Stomach smooth muscle (tissue), 2 donors: ENCODE results near the gene LONP2.

Source experiments
- H3K27ac ChIP-seq: one replicate; pipeline ENCODE4 v1.7.0; 2013; ENCODE audit warnings: mild to moderate bottlenecking, low read length, inconsistent platforms
- H3K27me3 ChIP-seq, 2 donors: one replicate each; pipeline ENCODE4 v1.7.0; 2013; ENCODE audit warnings: low read length in 2 of 2; ENCODE audit not compliant: insufficient read depth in 2 of 2, control insufficient read depth in 1 of 2
- H3K36me3 ChIP-seq, 2 donors: one replicate each; pipeline ENCODE4 v1.7.0; 2013; ENCODE audit warnings: low read length in 2 of 2; ENCODE audit not compliant: control insufficient read depth in 2 of 2, insufficient read depth in 2 of 2
- H3K4me1 ChIP-seq: one replicate; pipeline ENCODE4 v1.7.0; 2013; ENCODE audit warnings: low read length; ENCODE audit not compliant: control insufficient read depth, insufficient read depth
- H3K4me3 ChIP-seq, 2 donors: one replicate each; pipeline ENCODE4 v1.7.0; 2013; ENCODE audit warnings: low read length in 2 of 2
- H3K9ac ChIP-seq, 2 donors: one replicate each; pipeline ENCODE4 v1.7.0; 2013; ENCODE audit warnings: low read length in 2 of 2, mild to moderate bottlenecking in 1 of 2
- H3K9me3 ChIP-seq, 2 donors: one replicate each; pipeline ENCODE4 v1.7.0; 2013; ENCODE audit warnings: low read length in 2 of 2; ENCODE audit not compliant: control insufficient read depth in 2 of 2
- donor health status: healthy.
- donor health status: Pancreatic carcinoma.

Gene LONP2

DNA sequence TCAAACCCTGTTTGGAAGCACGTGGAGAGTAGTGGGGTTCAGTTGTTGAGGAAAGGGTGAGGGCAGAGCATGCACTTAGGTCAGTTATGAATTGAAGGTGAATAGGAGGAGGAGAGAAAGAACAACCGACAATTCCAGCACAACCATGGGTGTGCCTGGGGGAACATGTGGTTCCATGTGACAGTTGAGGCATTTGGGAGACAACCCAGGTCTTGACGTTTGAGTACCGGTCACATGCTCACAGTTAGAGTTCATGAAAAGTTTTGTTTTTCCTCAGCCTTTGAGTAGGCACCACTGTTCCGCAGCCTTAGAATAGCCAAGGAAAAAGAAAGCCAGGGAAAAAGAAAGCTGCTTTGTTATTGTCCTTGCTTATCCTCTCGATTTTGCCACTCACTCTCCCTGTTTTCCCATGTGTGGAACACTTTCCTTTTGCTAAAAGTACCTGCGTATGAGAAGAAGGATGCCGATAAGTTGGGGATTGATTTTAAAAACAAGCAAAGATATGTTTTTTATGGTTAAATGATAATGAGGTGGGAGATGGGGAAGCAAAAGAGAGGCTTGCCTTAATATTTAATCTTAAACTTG, 28.8 kb downstream of the LONP2 start:
- Histone ChIP-seq H3K4me3 (no peak overlapping the region), H3K36me3 (peaks cover 5 to 8% of the 10 kb centered on the region in 2 donors), H3K27me3 (no peaks in the 10 kb centered on the region), H3K4me1 (no peaks in the 10 kb centered on the region), H3K9ac (no peak overlapping the region), H3K9me3 (no peaks in the 10 kb centered on the region), H3K27ac (peak overlapping the region; percentile 31)

DNA sequence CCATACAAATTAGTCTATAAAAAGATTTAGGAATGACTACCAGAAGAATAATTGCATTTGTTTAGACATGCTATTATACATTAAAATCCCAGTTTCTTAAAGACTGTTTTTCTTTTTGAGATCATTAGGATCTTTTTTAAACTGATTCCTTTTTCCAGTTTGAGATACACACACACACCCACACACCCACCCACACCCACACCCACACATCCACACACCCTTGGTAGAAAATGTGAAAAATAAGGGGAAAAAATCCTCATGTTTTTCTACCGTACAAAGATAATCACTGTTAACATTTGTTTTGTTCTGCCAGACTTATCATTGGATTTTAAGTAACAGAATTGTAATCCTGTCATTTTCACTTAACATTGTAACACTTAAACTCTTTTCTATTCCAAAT, 30.4 kb downstream of the LONP2 start:
- Histone ChIP-seq H3K27ac (no peak overlapping the region), H3K4me3 (no peak overlapping the region), H3K36me3 (peaks cover 5 to 8% of the 10 kb centered on the region in 2 donors), H3K4me1 (no peaks in the 10 kb centered on the region), H3K9ac (no peak overlapping the region), H3K9me3 (no peaks in the 10 kb centered on the region), H3K27me3 (no peaks in the 10 kb centered on the region)

DNA sequence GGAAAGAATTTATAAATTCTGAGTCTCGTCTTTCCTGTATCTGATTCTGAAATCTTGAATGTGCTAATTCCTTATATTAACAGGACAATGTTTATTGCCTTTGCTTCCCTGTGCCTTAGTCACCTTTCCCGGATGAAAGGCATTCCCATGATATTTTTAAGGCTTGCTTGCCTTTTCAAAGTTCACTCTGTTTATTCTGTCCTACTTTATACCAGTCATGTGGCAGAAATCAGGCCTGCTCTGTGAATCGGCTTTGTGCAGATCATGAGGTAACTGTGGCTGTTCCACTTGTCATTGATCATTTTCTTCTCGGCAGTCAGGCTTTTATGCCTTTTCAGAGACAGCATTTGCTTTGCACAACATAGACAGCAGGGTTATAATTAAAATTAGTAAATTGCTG, 32.0 kb downstream of the LONP2 start:
- no peaks in the 10 kb centered on the region for H3K27me3 ChIP-seq
- no peaks in the 10 kb centered on the region for H3K4me1 ChIP-seq
- peaks cover 0 to 2% of the 10 kb centered on the region in 2 donors for H3K36me3 ChIP-seq
- H3K9me3 ChIP-seq: no peaks in the 10 kb centered on the region
- peak overlapping the region; percentile 24 for H3K27ac ChIP-seq
- H3K4me3 ChIP-seq: no peak overlapping the region
- peak overlapping the region; percentile 1 to 7 for H3K9ac ChIP-seq

DNA sequence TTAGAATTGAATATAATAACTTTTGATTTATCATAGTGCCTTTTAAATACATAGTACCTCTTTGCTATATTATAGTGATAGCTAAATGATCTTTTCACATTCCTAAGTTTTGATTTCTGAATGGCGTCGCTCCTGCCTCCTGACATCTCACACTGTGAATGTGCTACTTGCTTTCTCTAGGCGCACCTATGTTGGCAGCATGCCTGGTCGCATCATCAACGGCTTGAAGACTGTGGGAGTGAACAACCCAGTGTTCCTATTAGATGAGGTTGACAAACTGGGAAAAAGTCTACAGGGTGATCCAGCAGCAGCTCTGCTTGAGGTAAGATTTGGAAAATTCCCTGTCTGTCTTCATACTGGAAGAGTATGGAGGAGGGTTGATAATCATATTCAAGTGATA, 33.1 kb downstream of the LONP2 start:
- Histone ChIP-seq H3K36me3 (no peaks in the 10 kb centered on the region), H3K27ac (no peak overlapping the region), H3K27me3 (no peaks in the 10 kb centered on the region), H3K4me1 (no peaks in the 10 kb centered on the region), H3K4me3 (no peak overlapping the region), H3K9me3 (no peaks in the 10 kb centered on the region), H3K9ac (no peak overlapping the region)

DNA sequence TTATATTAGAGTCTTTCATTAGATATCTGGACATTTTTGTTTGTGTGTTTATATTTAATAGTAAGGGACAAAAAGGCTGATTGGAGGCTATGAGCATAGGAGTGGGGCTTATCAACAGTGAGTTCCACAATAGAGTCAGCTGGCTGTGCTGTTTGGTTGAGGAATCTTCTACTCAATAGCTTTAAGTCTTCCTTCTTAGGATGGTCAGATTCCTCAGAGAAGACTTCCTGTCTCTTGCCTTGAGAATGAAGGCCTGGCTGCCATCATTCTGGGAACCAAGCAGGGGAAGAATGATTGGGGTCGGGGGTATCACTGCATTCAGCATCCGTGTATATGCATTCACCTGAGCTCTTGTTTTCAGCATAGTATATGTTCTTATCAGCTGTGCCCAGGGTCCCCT, 35.1 kb downstream of the LONP2 start:
- Histone ChIP-seq H3K36me3 (no peaks in the 10 kb centered on the region), H3K4me3 (no peak overlapping the region), H3K4me1 (no peaks in the 10 kb centered on the region), H3K9ac (no peak overlapping the region), H3K9me3 (no peaks in the 10 kb centered on the region), H3K27me3 (no peaks in the 10 kb centered on the region), H3K27ac (no peak overlapping the region)

DNA sequence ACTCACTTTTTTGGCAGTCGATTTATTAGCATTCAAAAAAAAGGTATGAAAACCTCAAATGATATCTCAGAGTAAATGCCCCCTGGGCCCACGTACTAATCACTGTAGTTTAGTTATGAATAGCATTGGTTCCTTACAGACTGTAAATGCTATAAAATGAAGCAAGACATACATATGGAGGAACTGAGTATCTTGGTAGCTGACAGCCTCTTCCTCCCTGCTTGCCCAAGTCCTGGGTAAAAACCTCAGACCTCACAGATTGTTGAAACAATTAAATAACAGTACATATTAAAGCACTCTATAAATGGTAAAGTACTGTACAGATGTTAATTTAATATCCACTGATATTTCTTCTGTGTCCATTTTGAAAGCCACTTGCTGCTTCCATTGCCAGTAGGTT, 36.4 kb downstream of the LONP2 start:
- Histone ChIP-seq H3K9me3 (no peaks in the 10 kb centered on the region), H3K9ac (no peak overlapping the region), H3K4me3 (no peak overlapping the region), H3K27me3 (no peaks in the 10 kb centered on the region), H3K27ac (no peak overlapping the region), H3K4me1 (no peaks in the 10 kb centered on the region), H3K36me3 (peaks cover 0 to 4% of the 10 kb centered on the region in 2 donors)

DNA sequence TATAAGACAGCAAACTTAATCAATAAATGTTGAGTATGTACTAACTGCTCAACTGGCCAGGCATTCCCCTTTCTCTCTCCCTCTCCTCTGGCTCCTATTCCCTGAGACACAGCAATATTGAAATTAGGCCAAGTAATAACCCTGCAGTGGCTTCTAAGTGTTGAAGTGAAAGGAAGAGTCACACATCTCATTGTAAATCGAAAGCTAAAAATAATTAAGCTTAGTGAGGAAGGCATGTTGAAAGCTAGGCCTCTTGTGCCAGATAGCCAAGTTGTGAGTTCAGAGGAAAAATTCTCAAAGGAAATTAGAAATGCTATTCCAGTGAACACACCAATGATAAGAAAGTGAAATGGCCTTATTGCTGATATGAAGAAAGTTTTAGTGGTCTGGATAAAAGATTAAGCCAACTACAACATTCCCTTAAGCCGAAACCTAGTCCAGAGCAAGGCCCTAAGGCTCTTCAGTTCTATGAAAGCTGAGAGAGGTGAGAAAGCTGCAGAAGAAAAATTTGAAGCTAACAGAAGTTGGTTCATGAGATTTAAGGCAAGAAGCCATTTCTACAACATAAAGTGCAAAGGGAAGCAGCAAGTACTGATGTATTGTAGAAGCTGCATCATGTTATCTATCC, 38.6 kb downstream of the LONP2 start:
- H3K4me1 ChIP-seq: no peaks in the 10 kb centered on the region
- no peak overlapping the region for H3K27ac ChIP-seq
- peaks cover 5 to 16% of the 10 kb centered on the region in 2 donors for H3K36me3 ChIP-seq
- H3K9me3 ChIP-seq: peaks cover 0 to 3% of the 10 kb centered on the region in 2 donors
- H3K4me3 ChIP-seq: no peak overlapping the region
- no peaks in the 10 kb centered on the region for H3K27me3 ChIP-seq
- no peak overlapping the region for H3K9ac ChIP-seq

DNA sequence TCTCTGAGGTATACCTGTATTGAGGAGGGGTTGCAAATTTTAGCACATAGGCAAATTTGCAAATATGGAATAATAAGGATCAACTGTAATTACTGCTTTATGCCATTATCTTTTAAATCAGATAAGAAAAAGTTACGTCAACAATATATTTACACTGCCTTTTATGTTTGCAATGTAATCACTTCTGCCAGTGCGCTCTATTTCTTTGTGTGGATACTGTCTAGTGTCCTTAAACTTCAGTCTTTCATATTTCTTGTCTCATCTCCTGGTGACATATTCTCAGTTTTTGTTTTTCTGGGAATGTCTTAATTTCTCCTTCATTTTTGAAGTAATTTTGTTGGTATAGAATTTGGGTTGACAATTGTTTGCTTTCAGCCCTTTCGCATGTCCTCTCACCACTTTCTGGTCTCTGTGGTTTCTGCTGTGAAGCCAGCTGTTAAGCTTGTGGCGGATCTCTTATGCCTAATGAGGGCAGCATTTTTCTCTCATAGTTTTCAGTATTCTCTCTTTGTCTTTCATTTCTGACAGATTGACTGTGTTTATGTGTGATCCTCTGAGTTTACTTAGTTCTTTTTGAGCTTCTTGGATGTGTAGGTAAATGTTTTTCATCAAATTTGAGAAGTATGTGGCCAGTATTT, 40.8 kb downstream of the LONP2 start:
- Histone ChIP-seq H3K36me3 (peaks cover 10 to 17% of the 10 kb centered on the region in 2 donors), H3K9ac (no peak overlapping the region), H3K4me1 (no peaks in the 10 kb centered on the region), H3K27ac (no peak overlapping the region), H3K9me3 (peaks cover 0 to 3% of the 10 kb centered on the region in 2 donors), H3K4me3 (no peak overlapping the region), H3K27me3 (no peaks in the 10 kb centered on the region)

DNA sequence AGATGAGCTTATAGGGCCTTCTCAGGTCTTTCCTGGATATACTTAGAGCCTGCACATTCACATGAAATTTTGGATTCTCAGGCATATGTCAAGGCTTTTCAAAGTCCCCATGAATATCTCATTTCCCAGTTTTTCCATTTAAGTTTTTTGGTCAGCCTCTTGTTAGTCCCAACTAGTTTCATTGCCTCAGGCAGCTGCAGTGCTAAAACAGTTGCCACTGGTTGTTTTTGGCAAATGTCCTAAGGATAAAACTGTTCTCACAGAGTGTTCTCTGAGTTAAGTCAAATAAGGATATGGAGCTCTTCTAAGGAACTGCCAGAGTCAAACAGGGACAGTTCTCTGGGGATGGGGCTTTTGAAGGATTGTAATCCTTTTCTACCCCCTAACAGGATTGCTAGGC, 43.1 kb downstream of the LONP2 start:
- H3K27ac ChIP-seq: no peak overlapping the region
- peaks cover 21% of the 10 kb centered on the region in 2 donors for H3K36me3 ChIP-seq
- H3K4me1 ChIP-seq: no peaks in the 10 kb centered on the region
- no peaks in the 10 kb centered on the region for H3K27me3 ChIP-seq
- H3K4me3 ChIP-seq: no peak overlapping the region
- no peak overlapping the region for H3K9ac ChIP-seq
- H3K9me3 ChIP-seq: peaks cover 0 to 3% of the 10 kb centered on the region in 2 donors

DNA sequence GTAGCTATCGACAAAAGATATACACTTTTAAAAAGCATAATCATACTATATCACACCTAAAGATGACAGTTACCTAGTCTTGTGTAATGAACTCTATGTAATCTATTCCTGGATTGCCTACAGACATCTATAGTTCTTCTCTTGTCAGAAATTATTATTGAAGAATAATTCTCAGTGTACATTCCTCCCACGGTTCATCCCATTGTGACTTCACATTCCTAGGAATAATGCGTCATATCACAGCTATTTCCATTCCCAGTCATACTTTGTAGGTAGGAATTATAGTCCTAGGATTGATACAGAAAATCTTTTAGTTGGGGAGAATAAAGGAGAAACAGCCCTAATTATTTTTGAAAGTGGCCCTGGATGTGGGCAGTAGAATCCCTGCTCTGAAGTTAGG, 47.2 kb downstream of the LONP2 start:
- H3K27me3 ChIP-seq: no peaks in the 10 kb centered on the region
- no peak overlapping the region for H3K4me3 ChIP-seq
- no peak overlapping the region for H3K27ac ChIP-seq
- H3K4me1 ChIP-seq: no peaks in the 10 kb centered on the region
- peaks cover 21 to 30% of the 10 kb centered on the region in 2 donors for H3K36me3 ChIP-seq
- H3K9me3 ChIP-seq: peaks cover 0 to 3% of the 10 kb centered on the region in 2 donors
- H3K9ac ChIP-seq: no peak overlapping the region

DNA sequence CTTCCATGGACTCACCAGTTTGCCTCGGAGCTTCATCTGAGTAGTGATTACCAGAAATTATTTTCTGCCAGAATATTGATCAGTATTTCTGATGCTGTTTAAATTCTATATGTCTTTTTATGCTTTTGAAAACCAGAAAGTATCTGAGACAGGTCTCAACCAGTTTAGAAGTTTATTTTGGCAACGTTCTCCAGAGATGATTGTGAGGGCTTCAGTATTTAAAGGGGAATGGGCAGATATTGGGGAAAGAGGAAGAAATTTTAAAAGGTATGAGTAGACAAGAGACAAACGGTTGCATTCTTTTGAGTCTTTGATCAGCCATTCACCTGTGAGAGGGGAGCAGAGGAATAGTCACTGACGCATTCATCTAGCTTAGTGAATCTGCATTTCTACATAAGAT, 47.7 kb downstream of the LONP2 start:
- Histone ChIP-seq H3K27me3 (no peaks in the 10 kb centered on the region), H3K9me3 (peaks cover 0 to 3% of the 10 kb centered on the region in 2 donors), H3K27ac (no peak overlapping the region), H3K9ac (no peak overlapping the region), H3K36me3 (peaks cover 18 to 31% of the 10 kb centered on the region in 2 donors), H3K4me1 (no peaks in the 10 kb centered on the region), H3K4me3 (no peak overlapping the region)
